GM21447 (cell line): ENCODE data around the gene ARID3A.
A peak's percentile ranks its signal among the peaks of the same experiment; 100 is the strongest.

Experiments
- ATAC-seq: cut with Tn5 transposase; IDR thresholded peaks from one replicate; pipeline ENCODE4 v1.9.1; 2021; ENCODE audit not compliant: unreplicated experiment

The ARID3A gene

DNA sequence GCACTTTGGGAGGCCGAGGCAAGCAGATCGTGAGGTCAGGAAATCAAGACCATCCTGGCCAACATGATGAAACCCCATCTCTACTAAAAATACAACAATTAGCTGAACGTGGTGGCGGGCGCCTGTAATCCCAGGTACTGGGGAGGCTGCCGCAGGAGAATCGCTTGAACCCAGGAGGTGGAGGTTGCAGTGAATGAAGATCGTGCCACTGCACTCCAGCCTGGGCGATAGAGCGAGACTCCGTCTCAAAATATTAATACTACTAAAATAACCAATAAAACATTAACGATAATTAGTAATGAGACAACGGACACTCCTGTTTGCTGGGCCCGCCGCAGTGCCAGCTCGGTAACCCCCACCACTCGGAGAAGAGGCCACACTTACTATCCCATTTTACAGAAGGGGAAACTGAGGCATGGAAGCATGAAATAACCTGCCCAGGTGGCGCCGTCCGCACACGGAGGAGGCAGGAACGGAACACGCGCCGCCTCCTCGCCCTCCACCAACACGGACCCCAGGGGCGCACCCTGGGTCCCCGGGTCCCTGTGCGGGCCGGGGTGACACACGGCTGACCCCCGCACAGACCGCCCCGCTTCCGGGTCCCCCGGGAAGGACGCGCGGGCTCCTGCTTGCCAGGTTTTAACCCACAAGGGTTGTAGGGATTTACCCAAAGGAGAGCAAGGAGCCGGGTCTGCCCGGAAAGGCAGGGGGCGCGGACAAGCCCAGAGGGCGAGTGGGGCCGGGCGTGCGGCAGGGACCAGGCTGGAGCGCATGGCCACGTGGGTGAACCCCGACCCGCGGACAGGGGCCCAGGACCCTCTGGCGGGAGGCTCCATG is 14.4 kb upstream of the ARID3A start:
- ATAC-seq, result no peak

DNA sequence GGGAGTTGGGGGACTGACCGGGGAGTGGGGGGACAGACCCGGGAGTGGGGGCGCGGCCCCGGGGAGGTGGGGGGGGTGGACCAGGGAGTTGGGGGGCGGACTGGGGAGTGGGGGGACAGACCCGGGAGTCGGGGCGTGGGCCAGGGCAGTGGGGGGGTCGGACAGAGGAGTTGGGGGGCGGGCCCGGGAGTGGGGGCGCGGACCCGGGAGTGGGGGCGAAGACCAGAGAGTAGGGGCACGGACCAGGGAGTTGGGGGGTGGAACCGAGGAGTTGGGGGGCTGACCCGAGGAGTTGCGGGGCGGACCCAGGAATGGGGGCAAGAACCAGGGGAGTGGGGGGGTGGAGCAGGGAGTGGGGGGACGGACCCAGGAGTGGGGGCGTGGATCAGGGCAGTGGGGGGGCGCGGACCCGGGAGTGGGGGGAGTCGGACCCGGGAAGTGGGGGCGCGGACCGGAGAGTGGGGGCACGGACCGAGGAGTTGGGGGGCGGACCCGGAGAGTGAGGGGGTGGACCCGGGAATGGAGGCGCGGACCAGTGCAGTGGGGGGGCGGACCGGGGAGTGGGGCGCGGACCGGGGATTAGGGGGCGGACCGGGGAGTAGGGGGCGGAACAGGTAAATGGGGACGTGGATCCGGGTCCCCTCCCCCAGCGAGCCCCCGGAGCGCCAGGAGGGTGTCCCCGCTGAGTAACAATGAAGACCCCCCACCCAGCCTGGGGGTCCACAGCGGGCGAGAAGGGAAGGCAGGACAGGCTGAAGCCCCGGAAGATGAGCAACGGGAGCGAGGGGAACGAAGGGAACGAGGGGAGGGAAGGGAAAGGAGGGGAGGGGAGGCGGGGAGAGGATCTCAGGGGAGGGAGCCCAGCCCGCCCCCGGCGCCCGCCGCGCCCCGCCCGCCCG is 13.4 kb upstream of the ARID3A start:
- no peak for ATAC-seq

DNA sequence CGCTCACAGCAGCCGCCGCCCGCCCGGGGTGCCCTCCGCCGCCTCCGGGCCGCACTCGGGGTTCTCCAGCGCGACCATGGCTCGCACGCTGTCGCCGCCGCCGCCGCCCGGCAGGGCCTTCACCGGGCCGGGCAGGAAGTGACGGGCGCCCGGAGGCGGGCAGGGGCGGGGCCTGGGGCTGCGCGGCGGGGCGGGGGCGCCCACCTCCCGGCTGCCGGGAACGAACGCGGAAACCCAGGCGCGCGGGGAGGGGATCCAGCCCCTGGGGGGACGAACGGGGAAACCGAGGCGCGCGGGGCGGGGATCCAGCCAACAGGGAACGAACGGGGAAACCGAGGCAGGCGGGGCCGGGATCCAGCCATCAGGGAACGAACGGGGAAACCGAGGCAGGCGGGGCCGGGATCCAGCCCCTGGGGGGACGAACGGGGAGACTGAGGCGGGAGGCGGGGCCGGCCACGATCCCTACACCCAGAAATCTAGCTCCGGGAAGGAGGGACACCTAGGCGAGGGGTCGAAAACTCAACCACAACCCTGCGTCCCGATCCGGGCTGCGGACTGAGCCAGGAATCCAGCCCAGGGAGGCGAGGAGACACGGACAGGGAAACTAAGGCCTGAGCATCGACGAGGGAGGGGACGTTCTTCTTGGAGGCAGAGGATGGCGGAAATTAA is 12.6 kb upstream of the ARID3A start, which contains the start of gene R3HDM4:
TSS of gene R3HDM4 (minus strand) at position 140 of the 669 bp plus-strand sequence. CDS start at position 78, 62 bp downstream.
- no peak for ATAC-seq

DNA sequence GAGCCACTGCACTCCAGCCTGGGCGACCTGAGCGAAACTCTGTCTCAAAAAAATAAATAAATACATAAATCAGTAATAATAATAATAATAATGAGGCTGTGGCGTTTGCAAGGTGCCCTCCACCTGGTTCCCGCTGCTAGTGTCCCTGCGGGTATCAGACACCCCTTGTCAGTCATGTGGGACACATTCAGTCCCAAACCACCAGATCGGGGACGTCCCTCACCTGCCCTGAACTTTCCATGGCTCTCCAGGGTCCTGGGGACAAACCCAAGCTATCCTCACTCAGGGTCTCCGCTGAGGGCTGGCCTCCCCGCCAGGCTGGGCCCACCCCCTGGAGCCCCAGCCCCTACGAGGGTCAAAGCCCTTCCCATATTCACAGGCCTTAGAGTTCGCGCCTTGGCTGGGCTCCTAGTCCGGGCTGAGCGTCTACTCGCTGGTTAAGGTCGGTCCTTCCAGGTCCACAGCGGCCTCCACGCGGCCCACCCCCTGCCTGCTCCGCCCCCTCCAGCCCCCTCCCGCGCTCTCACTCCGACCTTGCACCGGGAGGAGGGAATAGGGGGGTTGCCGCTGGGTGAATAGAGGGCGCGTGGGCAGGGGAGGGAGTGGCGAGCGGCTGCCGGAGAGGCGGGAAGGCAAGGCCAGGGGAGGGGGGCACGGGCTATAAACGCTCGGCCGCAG is 9.1 kb upstream of the ARID3A start:
- ATAC-seq, result no peak

DNA sequence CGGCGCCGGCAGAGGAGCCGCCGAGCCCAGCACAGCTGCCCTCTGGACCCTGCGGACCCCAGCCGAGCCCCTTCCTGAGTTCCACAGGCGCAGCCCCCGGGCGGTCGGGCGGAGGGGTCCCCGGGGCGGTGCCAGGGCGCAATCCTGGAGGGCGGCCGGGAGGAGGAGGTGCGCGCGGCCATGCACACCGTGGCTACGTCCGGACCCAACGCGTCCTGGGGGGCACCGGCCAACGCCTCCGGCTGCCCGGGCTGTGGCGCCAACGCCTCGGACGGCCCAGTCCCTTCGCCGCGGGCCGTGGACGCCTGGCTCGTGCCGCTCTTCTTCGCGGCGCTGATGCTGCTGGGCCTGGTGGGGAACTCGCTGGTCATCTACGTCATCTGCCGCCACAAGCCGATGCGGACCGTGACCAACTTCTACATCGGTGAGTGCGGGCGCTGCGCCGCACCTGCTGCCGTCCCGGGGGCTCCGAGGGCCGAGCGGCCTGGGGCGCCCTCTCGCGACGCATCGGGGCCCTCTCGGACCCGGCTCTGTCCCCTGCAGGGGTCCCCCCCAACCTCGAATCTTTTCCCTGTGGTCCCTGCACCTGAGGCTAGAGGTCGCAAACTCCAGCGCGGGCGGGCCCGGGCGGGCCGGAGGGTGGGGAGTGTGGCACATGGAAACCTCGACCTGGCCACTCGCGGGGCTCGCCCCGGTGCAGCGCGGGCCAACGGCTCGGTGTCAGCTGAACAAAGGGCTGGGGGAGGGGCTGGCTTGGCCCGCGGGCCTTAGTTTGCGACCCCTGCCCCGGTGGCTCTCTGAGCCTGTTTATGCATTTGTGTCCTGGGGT is 8.3 kb upstream of the ARID3A start, which contains the start of gene KISS1R:
TSS of gene KISS1R (plus strand) at position 11 of the 829 bp plus-strand sequence. CDS start at position 181, 170 bp downstream.
- no peak for ATAC-seq

DNA sequence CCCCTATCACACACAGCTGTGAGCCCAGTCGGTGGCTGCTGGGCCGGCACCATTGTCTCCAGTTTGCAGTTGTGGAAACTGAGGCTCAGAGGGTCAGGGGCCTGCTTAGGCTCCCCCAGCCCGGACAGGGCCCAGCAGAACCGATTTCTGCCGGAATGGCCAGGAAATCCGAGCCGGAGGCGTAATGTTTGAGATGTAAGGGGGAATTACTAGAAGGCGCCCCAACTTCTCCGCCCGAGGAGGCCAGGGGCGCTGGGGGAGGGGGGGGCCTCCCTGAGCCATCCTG is 7.7 kb upstream of the ARID3A start:
- no peak for ATAC-seq

DNA sequence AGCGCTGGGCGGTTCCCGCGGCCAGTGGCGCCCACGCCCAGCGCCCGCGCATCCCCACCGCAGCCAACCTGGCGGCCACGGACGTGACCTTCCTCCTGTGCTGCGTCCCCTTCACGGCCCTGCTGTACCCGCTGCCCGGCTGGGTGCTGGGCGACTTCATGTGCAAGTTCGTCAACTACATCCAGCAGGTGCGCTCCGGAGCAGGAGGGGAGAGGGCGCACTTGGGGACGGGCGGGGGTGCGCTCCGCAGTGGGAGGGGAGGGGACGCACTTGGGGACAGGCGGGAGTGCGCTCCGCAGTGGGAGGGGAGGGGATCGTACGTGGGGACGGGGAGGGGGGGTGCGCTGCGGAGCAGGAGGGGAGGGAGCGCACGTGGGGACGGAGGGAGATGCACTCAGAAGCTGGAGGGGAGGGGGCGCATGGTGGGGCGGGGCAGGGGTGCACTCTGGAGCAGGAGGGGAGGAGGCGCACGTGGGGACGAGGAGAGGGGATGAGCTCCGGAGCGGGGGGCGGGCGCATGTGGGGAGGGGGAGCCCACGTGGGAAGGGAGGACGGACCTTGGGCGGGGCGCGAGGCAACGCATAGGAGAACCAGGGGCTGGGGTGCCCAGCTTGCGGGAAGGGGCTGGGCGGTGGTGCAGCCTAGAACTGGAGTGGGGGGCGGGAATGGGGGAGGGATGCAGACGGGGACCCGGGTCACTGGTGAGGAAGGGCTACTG is 7.2 kb upstream of the ARID3A start:
- no peak for ATAC-seq

DNA sequence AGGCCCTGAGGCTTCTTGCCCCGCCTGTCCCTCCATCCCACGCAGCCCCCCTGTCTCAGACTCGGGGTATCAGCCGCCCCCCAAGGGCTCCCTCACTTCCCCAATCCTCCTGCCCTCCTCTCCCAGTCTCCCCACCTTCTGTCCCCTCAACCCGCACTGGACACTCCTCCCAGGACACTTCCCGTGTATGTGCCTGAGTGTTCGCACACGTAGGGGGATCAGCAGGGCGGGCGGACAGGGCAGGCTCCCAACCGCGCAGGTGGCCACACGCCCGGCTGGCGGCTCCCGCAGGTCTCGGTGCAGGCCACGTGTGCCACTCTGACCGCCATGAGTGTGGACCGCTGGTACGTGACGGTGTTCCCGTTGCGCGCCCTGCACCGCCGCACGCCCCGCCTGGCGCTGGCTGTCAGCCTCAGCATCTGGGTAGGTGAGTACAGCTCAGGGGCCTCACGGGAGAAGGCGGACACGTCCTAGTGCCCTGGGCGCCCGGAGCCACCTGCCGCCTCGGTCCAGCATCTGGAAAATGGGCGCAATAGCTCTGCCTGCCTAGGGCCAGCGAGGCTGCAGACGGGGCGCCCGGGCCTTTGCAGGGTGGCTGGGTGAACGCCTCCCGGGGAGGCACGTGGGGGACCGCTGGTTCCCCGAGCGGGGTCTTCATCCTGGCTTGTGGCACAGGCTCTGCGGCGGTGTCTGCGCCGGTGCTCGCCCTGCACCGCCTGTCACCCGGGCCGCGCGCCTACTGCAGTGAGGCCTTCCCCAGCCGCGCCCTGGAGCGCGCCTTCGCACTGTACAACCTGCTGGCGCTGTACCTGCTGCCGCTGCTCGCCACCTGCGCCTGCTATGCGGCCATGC is 6.4 kb upstream of the ARID3A start:
- no peak for ATAC-seq

DNA sequence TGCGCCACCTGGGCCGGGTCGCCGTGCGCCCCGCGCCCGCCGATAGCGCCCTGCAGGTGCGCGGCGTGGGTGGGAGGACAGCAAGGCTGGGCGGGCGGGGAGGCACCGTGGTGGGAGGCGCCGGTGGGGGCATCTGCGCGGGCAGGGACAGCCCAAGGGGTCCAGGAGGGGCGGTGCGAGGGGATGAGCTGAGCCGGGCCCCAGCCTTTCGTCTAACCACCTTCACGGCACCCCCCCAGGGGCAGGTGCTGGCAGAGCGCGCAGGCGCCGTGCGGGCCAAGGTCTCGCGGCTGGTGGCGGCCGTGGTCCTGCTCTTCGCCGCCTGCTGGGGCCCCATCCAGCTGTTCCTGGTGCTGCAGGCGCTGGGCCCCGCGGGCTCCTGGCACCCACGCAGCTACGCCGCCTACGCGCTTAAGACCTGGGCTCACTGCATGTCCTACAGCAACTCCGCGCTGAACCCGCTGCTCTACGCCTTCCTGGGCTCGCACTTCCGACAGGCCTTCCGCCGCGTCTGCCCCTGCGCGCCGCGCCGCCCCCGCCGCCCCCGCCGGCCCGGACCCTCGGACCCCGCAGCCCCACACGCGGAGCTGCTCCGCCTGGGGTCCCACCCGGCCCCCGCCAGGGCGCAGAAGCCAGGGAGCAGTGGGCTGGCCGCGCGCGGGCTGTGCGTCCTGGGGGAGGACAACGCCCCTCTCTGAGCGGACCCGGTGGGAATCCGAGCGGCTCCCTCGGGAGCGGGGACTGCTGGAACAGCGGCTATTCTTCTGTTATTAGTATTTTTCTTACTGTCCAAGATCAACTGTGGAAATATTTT is 5.6 kb upstream of the ARID3A start:
- no peak for ATAC-seq

DNA sequence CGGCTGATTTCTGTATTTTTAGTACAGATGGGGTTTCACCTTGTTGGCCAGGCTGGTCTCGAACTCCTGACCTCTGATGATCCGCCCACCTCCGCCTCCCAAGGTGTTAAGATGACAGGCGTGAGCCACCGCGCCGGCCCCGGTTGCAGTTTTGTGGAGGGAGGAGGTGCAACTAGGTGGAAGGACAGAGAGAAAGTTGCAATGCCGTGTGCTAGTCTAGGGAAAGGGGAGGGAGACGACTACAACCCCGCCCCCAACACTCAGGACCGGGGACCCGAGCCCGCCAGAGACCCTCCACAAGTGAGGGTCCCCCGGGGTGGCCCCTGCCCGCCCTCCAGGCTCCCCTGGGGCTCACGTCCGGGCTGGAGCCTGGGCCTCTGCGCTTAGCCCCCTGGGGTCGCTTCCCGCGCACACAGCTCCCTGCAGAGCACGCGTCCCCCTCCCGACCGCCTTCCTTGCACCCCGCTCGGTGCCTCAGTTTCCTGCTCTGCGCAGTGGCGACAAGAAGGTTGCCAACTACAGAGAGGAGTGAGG is 1.2 kb upstream of the ARID3A start:
- ATAC-seq, result no peak

DNA sequence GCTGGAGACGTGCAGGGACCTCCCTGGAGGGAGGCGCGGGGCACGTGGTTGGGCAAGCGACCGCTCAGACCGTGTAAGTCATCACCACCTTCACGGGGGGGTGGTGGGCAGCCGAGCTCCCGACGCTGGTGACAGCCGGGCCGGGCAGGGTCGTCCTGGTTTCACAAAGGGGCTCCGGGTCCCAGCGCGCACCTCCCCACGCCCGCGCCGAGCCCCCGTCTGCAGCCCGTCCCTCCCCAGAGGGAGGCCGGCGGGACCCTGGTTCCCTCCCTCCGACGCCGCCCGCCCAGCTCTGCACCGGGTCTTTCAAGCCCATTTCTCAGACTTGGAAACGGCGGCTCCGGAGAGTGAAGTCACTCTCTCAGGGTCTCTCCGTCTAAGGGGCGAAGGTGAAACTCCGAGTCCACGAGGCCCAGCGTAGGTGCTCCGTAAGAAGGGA is 729 bp upstream of the ARID3A start:
- peak; percentile 38 for ATAC-seq

DNA sequence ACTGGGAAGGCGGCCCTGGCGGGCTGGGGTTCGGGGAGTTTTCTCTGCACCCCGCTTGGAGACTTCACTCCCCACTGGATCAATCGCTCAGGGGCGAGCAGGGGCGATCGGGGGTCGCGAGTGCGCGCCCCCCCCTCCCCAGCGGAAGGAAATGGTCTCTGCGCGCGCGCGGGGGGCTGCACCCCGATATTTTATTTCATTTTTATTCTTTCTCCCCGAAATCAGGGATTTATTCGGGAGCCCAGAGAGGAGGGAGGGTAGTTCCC is 421 bp downstream of the ARID3A start:
- no peak for ATAC-seq

DNA sequence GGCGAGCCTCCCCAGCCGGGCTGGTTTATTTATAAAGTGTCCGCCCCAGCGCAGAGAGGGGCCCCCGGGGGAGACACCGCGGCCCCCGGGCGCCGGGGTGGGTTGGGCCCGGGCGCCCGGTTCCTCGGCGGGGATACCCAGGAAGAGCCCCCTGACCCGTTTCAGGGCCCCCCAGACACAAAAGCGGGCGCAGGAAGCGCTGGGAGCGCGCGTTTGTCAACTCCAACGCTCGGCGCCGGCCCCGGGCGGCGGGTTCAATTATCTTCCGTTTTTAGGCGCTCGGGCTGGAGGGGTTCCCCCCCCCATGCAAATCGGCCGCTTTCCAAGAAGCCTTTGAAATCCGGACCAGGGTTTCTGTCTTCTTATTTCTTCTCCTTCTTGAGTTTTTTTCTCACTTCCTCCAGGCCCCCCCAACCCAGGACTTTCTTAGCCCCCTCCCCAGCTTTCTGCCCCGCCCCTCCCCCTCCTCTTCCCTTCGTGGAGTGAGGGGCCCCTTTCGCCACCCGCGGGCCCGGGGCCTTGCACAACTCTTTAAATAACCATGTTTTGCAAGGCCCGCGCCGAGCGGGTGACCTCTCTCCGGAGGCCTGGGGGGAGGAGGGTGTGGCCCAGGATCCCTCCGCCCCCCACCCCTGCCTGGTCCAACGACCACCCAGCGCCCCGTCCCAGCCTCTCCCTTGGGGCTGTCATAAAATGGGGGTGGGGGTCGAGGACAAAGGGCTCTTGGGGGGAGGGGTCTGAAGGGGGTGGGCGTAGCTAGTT is 935 bp downstream of the ARID3A start:
- ATAC-seq, result no peak

DNA sequence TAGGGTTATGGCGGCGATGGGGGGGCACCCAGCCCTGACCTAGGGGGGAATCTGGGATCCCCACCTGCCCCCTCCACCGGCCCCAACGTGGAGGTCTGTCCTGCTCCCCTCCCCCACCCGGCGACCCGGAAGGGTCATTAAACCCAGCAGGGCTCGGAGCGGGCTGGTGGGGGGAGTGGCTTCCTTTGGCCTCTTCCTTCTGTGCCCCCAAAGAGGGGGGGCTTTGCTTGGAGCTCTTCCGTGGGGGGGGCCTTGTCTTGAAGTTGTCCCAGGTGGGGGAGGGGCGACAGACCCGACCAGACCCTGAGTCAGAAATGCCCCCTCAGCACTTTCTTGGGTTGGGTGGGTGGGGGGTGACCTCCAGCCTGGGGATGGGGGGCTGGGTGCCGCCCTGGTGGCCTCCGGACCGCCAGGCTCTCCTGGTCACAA is 1.5 kb downstream of the ARID3A start:
- ATAC-seq, result no peak

DNA sequence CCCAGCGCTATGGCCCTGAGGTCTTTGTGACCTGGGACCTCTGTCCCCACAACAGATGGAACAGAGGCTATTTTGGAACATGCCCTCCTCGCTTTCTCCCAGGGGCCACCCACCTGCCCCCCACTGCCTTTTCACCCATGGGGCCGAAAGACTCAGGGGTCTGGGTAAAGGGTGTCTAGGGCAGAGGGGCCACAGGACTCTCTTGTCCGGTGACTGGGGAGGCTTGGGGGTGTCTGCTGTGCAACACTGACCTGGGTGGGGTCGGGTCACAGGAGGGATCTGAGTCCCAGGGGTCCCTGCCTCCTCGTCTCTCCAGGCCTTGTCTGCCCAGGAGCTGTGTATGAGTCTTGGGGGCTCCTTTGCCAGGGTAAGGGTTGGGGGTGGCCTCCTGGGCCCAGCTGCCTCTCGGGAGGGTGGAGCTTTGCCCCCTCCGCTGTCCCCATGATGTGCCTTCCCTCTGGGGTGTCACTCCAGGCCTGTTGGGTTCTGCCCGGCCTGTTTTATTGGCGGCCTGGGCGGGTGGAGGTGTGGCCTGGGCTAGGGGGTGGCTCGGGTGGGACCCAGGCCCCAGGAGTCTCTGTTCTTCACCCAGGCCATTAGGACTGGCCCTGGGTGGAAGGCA is 2.1 kb downstream of the ARID3A start:
- no peak for ATAC-seq

DNA sequence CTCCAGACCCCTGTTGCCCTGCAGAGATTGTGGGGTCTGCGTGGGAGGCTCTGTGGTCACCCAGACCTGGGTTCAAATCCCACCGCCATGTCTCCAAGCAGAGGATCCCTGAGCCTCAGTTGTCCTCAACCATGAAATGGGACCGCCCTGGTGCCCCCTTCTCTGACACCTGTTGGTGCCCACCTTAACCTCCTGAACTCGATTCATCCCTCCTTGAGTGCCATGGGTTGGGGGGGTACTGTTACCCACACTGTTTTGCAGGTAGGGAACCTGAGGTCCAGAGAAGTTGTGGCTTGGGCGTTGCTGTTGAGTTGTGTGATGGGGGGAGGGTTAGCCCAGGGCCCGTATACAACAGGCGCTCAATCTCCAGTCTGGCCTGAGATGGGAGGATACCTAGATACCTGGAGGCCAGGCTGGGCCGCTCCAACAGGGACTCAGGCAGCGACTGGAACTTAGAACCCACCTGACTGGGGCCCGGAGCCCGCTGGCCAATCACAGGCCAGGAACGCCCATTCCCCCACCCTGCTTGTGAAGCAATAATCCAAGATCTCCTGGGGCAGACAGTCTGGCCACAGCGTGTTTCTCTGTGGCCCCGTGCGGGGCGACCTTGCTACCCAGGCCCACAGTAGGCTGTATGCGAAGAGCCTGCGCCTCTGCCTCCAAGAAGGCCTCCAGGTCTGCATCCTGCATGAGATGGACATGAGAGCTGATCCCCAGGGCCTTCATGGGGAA is 2.8 kb downstream of the ARID3A start:
- ATAC-seq, result no peak
